HL-60 (cell line): ENCODE data around the gene DOK5.

ENCODE experiments used
- DNase-seq, 2 experiments: peaks; one replicate each; pipeline ENCODE4 v3.0.0-alpha.2; 2010 to 2020; ENCODE audit warnings: low read depth in 1 of 2, low spot score in 1 of 2
- H3K27ac ChIP-seq: fragments of 250-450 bp; sonication (Bioruptor Pico); replicated peaks from 2 replicates; pipeline ENCODE4 v1.5.1; 2020; ENCODE audit warnings: mild to moderate bottlenecking, moderate library complexity
- H3K27me3 ChIP-seq: fragments of 250-450 bp; sonication (Bioruptor Pico); 2 replicates; pipeline ENCODE4 v1.5.1; 2021; ENCODE audit warnings: mild to moderate bottlenecking, moderate library complexity; ENCODE audit not compliant: insufficient read depth, poor library complexity, severe bottlenecking
- H3K4me3 ChIP-seq: replicated peaks from 2 replicates; pipeline ENCODE4 v1.5.1; 2011; ENCODE audit warnings: mild to moderate bottlenecking, control low read depth, low read length; ENCODE audit not compliant: insufficient read depth
- CTCF ChIP-seq: IDR thresholded peaks from one replicate; pipeline ENCODE4 v1.5.1; 2011; ENCODE audit warnings: low read length, control low read depth, inconsistent platforms; ENCODE audit not compliant: insufficient read depth
- GABPA ChIP-seq: IDR thresholded peaks from 2 replicates; pipeline ENCODE4 v1.6.1; 2012; ENCODE audit warnings: low read depth
- POLR2AphosphoS5 ChIP-seq: IDR thresholded peaks from 2 replicates; pipeline ENCODE4 v1.6.1; 2012; ENCODE audit warnings: low read depth
- SPI1 ChIP-seq: IDR thresholded peaks from 2 replicates; pipeline ENCODE4 v1.6.1; 2012; ENCODE audit warnings: low read depth, mild to moderate bottlenecking, borderline replicate concordance
- TF ChIP-seq, protein P1 (sequence below): IDR thresholded peaks from 2 replicates; pipeline ENCODE4 v1.6.1; 2012; ENCODE audit warnings: low read depth; ENCODE audit not compliant: insufficient replicate concordance

Gene DOK5

DNA sequence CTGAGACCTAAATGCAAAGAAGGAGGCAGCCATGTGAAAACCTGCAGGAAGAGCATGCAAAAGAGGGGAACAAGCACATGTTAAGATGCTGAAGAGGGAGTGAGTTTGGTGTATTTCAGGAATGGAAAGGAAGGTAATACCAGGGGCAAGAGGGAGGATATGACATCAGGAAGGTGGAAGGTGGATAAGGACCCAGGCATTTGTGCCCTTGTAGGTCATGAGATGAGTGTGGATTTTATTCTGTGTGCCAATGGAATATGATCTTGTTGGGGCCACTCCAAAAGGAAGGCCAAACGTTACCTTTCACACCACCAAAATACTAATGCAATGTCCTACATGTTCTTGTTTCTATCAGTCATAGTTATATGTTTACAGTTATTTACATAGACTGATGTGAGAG, 17.2 kb upstream of the DOK5 start:
- TF ChIP-seq CTCF: no peak
- TF ChIP-seq POLR2AphosphoS5: no peak
- no peak for TF ChIP-seq GABPA
- TF ChIP-seq, protein P1, sequence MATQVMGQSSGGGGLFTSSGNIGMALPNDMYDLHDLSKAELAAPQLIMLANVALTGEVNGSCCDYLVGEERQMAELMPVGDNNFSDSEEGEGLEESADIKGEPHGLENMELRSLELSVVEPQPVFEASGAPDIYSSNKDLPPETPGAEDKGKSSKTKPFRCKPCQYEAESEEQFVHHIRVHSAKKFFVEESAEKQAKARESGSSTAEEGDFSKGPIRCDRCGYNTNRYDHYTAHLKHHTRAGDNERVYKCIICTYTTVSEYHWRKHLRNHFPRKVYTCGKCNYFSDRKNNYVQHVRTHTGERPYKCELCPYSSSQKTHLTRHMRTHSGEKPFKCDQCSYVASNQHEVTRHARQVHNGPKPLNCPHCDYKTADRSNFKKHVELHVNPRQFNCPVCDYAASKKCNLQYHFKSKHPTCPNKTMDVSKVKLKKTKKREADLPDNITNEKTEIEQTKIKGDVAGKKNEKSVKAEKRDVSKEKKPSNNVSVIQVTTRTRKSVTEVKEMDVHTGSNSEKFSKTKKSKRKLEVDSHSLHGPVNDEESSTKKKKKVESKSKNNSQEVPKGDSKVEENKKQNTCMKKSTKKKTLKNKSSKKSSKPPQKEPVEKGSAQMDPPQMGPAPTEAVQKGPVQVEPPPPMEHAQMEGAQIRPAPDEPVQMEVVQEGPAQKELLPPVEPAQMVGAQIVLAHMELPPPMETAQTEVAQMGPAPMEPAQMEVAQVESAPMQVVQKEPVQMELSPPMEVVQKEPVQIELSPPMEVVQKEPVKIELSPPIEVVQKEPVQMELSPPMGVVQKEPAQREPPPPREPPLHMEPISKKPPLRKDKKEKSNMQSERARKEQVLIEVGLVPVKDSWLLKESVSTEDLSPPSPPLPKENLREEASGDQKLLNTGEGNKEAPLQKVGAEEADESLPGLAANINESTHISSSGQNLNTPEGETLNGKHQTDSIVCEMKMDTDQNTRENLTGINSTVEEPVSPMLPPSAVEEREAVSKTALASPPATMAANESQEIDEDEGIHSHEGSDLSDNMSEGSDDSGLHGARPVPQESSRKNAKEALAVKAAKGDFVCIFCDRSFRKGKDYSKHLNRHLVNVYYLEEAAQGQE: no peak
- TF ChIP-seq SPI1: no peak
- Histone ChIP-seq H3K4me3 (no peak overlapping the region), H3K27me3 (no peaks in the 10 kb centered on the region), H3K27ac (no peak overlapping the region)
- DNase-seq: no peak

GRCh38 chr20:54459279-54459678, 16.1 kb upstream of the DOK5 start:
- no peak for TF ChIP-seq GABPA
- no peak for DNase-seq
- H3K27me3 ChIP-seq: no peaks in the 10 kb centered on the region

DNA sequence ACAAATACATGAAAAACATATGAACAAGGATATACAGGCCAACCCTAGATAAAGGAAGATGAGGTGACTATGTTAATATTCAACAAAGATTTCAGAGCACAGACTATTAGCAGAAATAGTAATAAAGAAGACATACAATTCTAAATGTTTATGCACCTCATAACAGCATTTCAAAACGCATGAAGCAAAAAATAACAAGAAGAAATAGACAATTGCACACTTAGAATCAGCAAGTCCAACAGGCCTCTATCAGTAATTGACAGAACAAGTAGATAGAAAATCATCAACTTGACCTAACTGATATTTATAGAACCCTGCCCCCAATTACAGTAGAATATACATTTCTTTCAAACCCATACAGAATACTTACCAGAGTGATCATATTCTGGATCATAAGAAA, 11.4 kb upstream of the DOK5 start:
- no peak for DNase-seq
- TF ChIP-seq, protein P1: no peak
- no peak for TF ChIP-seq CTCF
- TF ChIP-seq SPI1: no peak
- TF ChIP-seq GABPA: no peak
- no peak for TF ChIP-seq POLR2AphosphoS5
- Histone ChIP-seq H3K4me3 (no peak overlapping the region), H3K27me3 (peaks cover 2% of the 10 kb centered on the region), H3K27ac (no peak overlapping the region)

More at GRCh38 chr20:54459279-54459678, 16.1 kb upstream of the DOK5 start:
- H3K4me3 ChIP-seq: no peak overlapping the region
- no peak overlapping the region for H3K27ac ChIP-seq

DNA sequence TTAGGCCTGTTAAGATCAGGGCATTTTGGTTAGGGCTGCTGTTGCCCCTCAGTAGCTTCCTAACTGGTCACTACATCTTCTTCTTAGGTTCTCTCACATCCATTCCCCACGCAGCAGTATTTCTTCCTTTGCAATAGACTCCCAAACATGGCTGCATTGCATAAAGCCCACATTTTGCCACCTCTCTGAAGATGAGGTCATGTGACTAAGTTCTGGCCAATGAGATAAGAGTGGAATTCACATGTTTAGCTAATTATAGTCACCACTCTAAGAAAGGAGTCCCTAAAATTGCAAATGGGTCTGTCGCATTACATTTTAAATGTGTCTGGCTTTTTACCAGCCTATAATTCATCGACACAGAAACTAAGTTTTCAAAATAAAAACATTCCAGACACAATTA, 9.3 kb upstream of the DOK5 start:
- Histone ChIP-seq H3K4me3 (no peak overlapping the region), H3K27ac (no peak overlapping the region), H3K27me3 (peaks cover 2% of the 10 kb centered on the region)
- TF ChIP-seq GABPA: no peak
- TF ChIP-seq, protein P1: no peak
- no peak for TF ChIP-seq CTCF
- DNase-seq: no peak
